Pons (tissue), 1 donor: ENCODE measurements around the gene SPTBN1.

Experiments used
- DNase-seq: peaks from one replicate; pipeline ENCODE4 v3.0.0-alpha.2; 2016; ENCODE audit warnings: low spot score

The SPTBN1 gene

DNA sequence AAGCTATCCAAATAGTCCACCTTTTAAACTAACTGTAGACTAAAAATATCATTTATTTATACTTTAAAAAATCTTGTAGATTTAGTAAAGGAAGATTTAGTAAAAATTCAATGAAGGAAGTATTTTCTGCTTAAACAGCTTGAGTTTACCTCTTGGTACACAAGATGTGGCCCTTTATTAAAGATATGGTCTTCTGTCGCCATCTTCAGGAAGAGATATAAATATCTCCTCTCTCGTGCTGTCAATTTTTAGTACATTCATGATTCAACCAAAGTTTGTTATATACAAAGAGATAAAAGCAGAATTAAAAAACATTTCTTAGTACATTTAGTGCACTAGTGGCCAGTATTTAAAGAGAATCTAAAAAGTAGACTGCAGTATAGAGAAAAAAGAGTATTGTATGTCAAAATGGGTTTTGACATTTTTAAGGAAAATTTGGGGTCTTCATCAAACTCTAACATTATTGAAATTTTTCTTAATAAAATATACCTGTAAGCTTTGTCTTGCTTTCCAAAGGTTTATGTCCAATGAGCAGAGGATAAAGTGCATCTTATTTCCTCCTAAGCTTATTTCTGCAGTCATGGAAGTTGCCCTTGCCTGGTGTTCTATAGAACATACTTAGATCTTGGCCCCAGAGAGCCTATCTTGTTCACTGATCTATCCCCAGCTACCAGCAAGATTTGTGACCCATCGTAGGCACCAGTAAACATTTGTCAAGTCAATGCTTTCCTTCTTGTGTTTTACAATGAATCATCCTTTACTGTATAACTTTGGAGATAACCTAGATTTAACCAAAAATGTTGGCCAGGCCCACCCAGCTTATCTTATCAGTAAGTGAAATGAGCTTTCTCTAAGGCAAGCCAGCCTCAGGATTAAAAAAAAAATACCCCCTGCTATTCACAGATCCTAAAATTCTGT lies 248.8 kb downstream of the SPTBN1 start:
- DNase-seq, result peak; percentile 91

DNA sequence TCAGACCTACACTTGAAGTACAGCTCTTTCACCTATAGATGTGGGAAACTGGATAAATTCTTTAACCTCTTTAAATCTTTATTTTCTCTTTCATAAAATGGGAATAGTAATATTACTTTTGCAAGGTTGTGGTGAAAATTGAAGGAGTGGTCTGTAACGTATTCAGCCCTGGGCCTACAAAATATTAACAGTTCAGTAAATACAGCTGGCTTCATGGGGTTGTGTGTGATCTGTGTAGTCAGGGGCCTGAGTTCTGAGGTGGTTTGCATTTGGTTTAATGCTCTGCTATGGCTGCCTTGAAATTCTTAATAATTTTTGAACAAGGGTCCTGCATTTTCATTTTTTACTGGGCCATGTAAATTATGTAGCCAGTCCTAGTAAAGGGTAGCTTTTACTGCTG lies 250.5 kb downstream of the SPTBN1 start:
- DNase-seq, result no peak

DNA sequence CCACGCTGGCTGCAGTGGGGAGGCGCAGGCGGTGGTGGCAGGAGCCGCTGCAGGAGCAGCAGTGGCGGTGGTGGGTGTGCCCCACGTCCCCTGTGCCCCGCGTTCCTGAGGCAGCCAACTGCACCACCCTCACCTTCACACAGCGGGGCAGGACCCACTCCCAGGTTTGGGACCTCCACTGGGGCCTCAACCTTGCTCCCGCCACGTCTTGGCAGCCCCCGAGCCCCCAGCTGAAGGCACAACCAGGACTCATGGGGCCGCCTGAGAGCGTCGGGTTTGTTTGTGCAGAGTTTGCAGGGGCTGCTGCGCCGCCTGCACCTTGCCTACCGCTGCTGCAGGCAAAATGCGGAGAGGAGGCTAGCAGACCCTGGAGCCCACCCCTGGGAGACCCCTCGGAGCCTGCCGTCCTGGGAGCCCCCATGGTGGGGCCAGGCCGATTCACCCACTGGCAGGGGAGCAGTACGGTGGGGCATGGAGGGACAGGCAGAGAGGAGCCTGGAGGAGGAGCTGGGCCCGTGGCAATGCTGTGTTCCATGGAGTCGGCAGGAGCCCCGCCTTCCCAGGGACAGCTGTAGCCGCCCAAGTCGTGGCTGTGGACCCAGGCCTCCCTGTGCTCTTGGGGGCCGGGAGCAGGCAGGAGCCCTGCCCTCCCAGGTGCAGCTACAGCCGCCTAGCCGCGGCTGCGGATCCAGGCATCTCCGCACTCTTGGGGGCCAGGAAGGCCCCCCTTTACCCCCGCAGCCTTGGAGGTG lies 252.6 kb downstream of the SPTBN1 start:
- no peak for DNase-seq

DNA sequence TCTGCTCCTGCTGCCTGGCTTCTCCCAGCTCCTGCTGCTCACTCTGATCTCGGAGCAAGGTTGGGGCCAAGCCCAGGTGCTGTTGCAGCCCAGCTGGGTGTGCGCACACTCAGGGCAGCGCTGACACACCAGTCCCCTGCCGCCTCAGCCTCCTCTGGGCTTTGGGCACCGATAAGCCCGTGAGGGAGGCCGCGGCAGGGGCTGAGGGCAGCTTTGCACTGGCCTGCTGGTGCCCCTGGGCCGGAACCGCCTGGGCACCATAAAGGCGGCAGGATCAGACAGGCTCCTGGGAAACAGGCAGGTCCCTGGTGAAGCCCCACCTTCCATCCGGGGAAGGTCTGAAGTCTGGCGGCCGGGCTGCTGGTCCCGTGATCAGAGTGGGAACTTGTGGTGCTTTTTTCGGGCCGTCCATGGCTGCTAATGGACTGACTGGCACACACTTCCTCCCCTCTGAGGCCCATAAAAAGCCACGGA lies 253.2 kb downstream of the SPTBN1 start:
- DNase-seq, result no peak

DNA sequence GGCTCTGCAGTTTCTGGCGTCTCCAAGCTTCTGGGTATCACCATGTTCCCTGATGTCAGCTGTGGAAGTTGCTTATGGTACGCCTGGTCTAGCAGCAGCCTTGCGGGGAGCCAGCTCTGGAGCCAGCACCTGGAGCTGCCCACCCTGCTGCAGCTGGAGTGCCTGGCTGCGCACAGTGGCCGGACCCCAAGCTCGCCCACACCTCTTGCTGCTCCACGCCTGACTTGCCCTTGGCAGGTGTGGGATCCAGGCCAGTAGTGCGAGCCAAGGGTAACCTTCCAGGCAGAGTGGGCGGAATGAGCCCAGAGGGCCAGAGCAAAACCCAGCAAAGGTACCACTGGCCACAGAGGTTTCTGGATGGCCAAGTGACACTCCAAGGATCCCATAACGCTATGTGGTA lies 254.1 kb downstream of the SPTBN1 start:
- DNase-seq, result no peak

DNA sequence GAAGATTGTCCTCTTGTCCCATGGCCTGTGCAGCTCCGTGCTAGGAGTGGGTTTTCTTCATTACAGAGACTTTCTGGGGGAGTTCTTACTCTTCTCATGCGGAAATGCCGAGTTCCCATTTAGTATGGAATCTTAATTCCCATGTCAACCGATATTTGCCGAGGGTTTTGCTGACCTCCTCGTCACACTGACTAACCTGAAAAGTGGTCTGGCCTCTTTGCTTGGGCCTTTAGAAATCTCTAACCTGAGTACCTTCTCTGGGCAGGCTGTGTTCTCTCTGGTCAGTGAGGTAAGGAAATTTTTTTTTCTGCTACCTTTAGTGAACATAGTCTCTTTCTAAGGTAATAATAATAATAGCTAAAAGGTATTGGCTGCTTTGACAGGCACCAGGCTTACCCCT lies 256.4 kb downstream of the SPTBN1 start:
- DNase-seq, result no peak

DNA sequence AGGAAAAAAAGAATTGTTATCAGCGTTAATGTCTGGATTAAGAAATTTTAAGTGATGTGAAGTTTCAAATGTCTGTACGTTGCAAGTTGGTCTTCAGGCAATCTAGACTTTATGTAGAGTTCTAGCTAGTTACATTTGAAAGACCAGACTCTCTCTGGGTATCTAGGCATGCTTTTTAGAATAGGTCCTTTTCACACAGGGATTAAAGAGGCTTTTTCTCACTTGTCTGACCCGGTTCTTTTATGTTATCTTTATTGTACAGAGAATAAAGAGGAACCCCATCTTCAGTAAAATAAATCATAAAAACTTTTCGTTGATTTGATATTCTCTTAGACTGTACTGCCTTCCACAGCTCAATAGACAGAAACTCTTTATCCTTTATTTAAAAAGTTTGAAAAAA lies 258.9 kb downstream of the SPTBN1 start:
- DNase-seq, result no peak

DNA sequence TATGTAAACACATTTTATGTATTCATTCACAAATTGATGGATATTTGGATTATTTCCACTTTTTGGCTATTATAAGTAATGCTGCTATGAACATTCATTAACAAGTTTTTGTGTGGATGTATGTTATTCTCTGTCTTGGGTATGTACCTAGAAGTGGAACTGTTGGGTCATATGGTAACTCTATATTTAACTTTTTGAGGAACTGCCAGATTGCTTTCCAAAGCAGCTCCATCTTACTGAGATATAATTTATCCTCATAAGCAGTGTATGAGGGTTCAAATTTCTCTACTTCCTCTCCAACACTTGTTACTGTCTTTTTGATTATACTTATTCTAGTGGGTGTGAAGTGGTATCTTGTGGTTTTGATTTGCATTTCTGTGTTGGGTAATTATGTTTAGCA lies 260.2 kb downstream of the SPTBN1 start:
- DNase-seq, result no peak

DNA sequence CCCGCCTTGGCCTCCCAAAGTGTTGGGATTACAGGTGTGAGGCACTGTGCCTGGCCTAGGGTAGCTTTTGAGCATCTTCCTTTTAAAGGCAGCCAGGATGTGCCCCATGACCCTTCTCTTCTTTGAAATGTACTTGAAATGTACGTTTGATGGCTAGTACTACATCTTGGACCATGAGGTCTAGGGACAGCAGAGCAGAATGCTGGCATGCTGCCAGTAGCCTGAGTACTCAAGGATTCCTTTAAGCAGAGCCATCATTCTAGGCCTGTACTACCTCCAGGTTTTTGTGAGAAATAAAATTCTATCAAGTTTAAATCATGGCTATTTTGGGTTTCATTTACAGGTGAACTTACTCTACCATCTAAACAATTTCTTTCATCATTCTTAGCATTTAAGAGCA lies 264.4 kb downstream of the SPTBN1 start:
- no peak for DNase-seq
